ENCODE measurements around the gene WDR45B.
"Not testable (repeated sequence)": the region's sequence is repeated elsewhere in the genome, so short reads cannot be mapped to it uniquely, and the experiment has no call there.

Gene WDR45B

GRCh38 chr17:82598256-82599119 lies 49.8 kb downstream of the WDR45B start:
- DNase-seq = no peak

GRCh38 chr17:82596837-82597672 lies 51.2 kb downstream of the WDR45B start:
- DNase-seq = no peak

- no peak for DNase-seq
Observed at GRCh38 chr17:82596296-82596695, 51.9 kb downstream of the WDR45B start.

GRCh38 chr17:82595893-82596292 lies 52.4 kb downstream of the WDR45B start:
- DNase-seq = no peak

- no peak for DNase-seq
Observed at GRCh38 chr17:82594571-82594970, 53.7 kb downstream of the WDR45B start.

GRCh38 chr17:82593590-82594087 lies 54.6 kb downstream of the WDR45B start:
- no peak for DNase-seq

GRCh38 chr17:82592767-82593589 lies 55.3 kb downstream of the WDR45B start:
- DNase-seq = peak; percentile 17

GRCh38 chr17:82592289-82592766 lies 55.9 kb downstream of the WDR45B start:
- no peak for DNase-seq

GRCh38 chr17:82590881-82591539 lies 57.2 kb downstream of the WDR45B start:
- DNase-seq = no peak

GRCh38 chr17:82590216-82590615 lies 58.0 kb downstream of the WDR45B start:
- no peak for DNase-seq

GRCh38 chr17:82589851-82590180 lies 58.4 kb downstream of the WDR45B start:
- DNase-seq = no peak

- no peak for DNase-seq
Observed at GRCh38 chr17:82588266-82589175, 59.7 kb downstream of the WDR45B start.

GRCh38 chr17:82587234-82588086 lies 60.8 kb downstream of the WDR45B start:
- no peak for DNase-seq

- no peak for DNase-seq
Observed at GRCh38 chr17:82586576-82587233, 61.5 kb downstream of the WDR45B start.

GRCh38 chr17:82585935-82586575 lies 62.2 kb downstream of the WDR45B start:
- not testable (repeated sequence) for DNase-seq

GRCh38 chr17:82583720-82584234 lies 64.5 kb downstream of the WDR45B start:
- no peak for DNase-seq

- DNase-seq = no peak
Observed at GRCh38 chr17:82582709-82583108, 65.5 kb downstream of the WDR45B start.

GRCh38 chr17:82582213-82582612 lies 66.0 kb downstream of the WDR45B start:
- DNase-seq = no peak

GRCh38 chr17:82579969-82580368 lies 68.3 kb downstream of the WDR45B start:
- not testable (repeated sequence) for DNase-seq

Data from amniotic stem cell (primary cell).